Hepatocyte (in vitro differentiated cells): ENCODE measurements around the gene NRF1. TPM values are rescaled to one million over a fixed set of nuclear protein-coding genes. Genes with fewer than 3 reads are reported as not detected.

Experiments
- DNase-seq: peaks from one replicate; pipeline ENCODE4 v3.0.0-alpha.2; 2016; ENCODE audit warnings: low spot score
- H2AFZ ChIP-seq: fragments of 200-600 bp; sonication (generic); 2 replicates; pipeline ENCODE4 v1.6.0; 2016; ENCODE audit warnings: antibody characterized with exemption, mild to moderate bottlenecking
- H3K27ac ChIP-seq: fragments of 200-600 bp; sonication (generic); 2 replicates; pipeline ENCODE4 v1.5.1; 2016; ENCODE audit warnings: mild to moderate bottlenecking
- H3K27me3 ChIP-seq: fragments of 200-600 bp; sonication (generic); 2 replicates; pipeline ENCODE4 v1.6.1; 2016
- H3K36me3 ChIP-seq: fragments of 200-600 bp; sonication (generic); replicated peaks from 2 replicates; pipeline ENCODE4 v1.5.1; 2016; ENCODE audit warnings: low read depth; ENCODE audit not compliant: insufficient read depth
- H3K4me1 ChIP-seq: fragments of 200-600 bp; sonication (generic); 2 replicates; pipeline ENCODE4 v1.5.1; 2016; ENCODE audit warnings: mild to moderate bottlenecking, moderate library complexity; ENCODE audit not compliant: insufficient read depth
- H3K4me2 ChIP-seq: fragments of 200-600 bp; sonication (generic); 2 replicates; pipeline ENCODE4 v1.6.0; 2016
- H3K4me3 ChIP-seq: fragments of 200-600 bp; sonication (generic); 2 replicates; pipeline ENCODE4 v1.5.1; 2016; ENCODE audit warnings: mild to moderate bottlenecking
- H3K79me2 ChIP-seq: fragments of 200-600 bp; sonication (generic); 2 replicates; pipeline ENCODE4 v1.6.0; 2017; ENCODE audit warnings: mild to moderate bottlenecking
- H3K9me2 ChIP-seq: fragments of 200-600 bp; sonication (generic); replicated peaks from 2 replicates; pipeline ENCODE4 v1.6.0; 2017; ENCODE audit warnings: mild to moderate bottlenecking; ENCODE audit not compliant: insufficient read depth
- H3K9me3 ChIP-seq: fragments of 200-600 bp; sonication (generic); 2 replicates; pipeline ENCODE4 v1.5.1; 2016; ENCODE audit warnings: low read depth, mild to moderate bottlenecking
- H4K20me1 ChIP-seq: fragments of 200-600 bp; sonication (generic); 2 replicates; pipeline ENCODE4 v1.6.0; 2016; ENCODE audit warnings: mild to moderate bottlenecking; ENCODE audit not compliant: insufficient read depth, poor library complexity, severe bottlenecking
- EZH2 ChIP-seq: fragments of 200-600 bp; sonication (generic); IDR thresholded peaks from 2 replicates; pipeline ENCODE4 v1.6.1; 2016; ENCODE audit warnings: antibody characterized with exemption, mild to moderate bottlenecking, borderline replicate concordance
- EZH2phosphoT487 ChIP-seq: fragments of 200-600 bp; sonication (generic); IDR thresholded peaks from one replicate; pipeline ENCODE4 v1.6.1; 2018; ENCODE audit warnings: antibody characterized with exemption, mild to moderate bottlenecking, low read depth, moderate library complexity; ENCODE audit not compliant: unreplicated experiment, severe bottlenecking
- WGBS: methylation state at CpG from one replicate; pipeline ENCODE4 v1.1.6; 2016; ENCODE audit warnings: low lambda C conversion rate; ENCODE audit errors: missing lambda C conversion rate; 5-methylcytosine and 5-hydroxymethylcytosine counted together
- polyA plus RNA-seq: library from polyadenylated mRNA; unstranded; fragments of >200 nt; fragmentation: Nextera tagmentation; extraction: Ambion mirVana; gene quantifications from 2 replicates; pipeline ENCODE4 v1.2.1, GENCODE V29; 2016
- total RNA-seq: library from RNA; depleted of rRNA; stranded (reverse); fragments of >200 nt; gene quantifications from 2 replicates; pipeline ENCODE4 v1.2.3, GENCODE V29; 2014
- TF ChIP-seq, protein P1 (sequence below): fragments of 200-600 bp; sonication (generic); IDR thresholded peaks from 2 replicates; pipeline ENCODE4 v1.5.1; 2016; ENCODE audit warnings: antibody characterized with exemption, mild to moderate bottlenecking; ENCODE audit not compliant: poor library complexity

The NRF1 gene
- total and polyA plus RNA-seq, 2 experiments from 2014 or later = 11.2 to 12.0 TPM

DNA sequence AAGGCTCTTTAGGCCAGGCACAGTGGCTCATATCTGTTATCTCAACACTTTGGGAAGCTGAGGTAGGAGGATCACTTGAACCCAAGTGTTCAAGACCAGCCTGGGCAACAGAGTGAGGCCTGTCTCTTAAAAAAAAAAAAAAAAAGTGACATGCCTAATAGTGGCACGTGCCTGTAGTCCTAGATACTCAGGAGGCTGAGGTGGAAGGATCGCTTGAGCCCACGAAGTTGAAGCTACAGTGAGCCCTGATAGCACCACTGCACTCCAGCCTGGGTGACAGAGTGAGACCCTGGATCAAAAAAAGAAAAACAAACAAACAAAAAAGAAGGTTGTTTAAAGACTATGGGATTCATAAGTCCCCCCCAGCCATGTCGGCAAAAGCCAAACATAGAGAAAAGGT, 42.2 kb upstream of the NRF1 start:
- TF ChIP-seq EZH2 = no peak
- TF ChIP-seq, protein P1, sequence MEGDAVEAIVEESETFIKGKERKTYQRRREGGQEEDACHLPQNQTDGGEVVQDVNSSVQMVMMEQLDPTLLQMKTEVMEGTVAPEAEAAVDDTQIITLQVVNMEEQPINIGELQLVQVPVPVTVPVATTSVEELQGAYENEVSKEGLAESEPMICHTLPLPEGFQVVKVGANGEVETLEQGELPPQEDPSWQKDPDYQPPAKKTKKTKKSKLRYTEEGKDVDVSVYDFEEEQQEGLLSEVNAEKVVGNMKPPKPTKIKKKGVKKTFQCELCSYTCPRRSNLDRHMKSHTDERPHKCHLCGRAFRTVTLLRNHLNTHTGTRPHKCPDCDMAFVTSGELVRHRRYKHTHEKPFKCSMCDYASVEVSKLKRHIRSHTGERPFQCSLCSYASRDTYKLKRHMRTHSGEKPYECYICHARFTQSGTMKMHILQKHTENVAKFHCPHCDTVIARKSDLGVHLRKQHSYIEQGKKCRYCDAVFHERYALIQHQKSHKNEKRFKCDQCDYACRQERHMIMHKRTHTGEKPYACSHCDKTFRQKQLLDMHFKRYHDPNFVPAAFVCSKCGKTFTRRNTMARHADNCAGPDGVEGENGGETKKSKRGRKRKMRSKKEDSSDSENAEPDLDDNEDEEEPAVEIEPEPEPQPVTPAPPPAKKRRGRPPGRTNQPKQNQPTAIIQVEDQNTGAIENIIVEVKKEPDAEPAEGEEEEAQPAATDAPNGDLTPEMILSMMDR = no peak
- no peak for TF ChIP-seq EZH2phosphoT487
- H3K4me2 ChIP-seq = peak overlapping the region; percentile 54
- no peaks in the 10 kb centered on the region for H3K4me1 ChIP-seq
- H3K79me2 ChIP-seq = no peaks in the 10 kb centered on the region
- H3K27ac ChIP-seq = peak overlapping the region; percentile 80
- no peak overlapping the region for H2AFZ ChIP-seq
- 48% methylated on average over 4 of the region's 4 CpGs for WGBS
- H4K20me1 ChIP-seq = no peaks in the 10 kb centered on the region
- no peaks in the 10 kb centered on the region for H3K36me3 ChIP-seq
- no peak for DNase-seq
- peaks cover under 1% of the 10 kb centered on the region for H3K27me3 ChIP-seq
- H3K9me3 ChIP-seq = no peaks in the 10 kb centered on the region
- H3K9me2 ChIP-seq = no peaks in the 10 kb centered on the region
- no peak overlapping the region for H3K4me3 ChIP-seq

DNA sequence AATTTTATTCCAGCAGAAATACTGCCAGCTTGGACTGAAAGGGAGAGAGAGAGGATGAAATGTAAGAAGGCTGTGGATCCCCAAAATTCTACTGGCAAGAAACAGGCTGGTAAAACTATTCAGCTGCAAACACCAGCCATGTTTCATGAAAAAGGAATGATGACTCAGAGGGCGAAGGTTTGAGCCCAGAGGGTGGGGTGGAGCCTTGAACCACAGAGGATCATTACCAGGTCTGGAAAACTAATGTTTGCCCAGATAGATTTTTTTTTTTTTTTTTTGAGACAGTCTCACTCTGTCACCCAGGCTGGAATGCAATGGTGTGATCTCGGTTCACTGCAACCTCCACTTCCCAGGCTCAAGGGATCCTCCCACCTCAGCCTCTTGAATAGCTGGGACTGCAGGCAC, 41.7 kb upstream of the NRF1 start:
- Histone ChIP-seq H2AFZ (no peak overlapping the region), H3K4me1 (no peaks in the 10 kb centered on the region), H3K79me2 (no peaks in the 10 kb centered on the region), H3K4me3 (no peak overlapping the region), H4K20me1 (no peaks in the 10 kb centered on the region), H3K36me3 (no peaks in the 10 kb centered on the region), H3K4me2 (peak overlapping the region; percentile 54), H3K9me3 (no peaks in the 10 kb centered on the region), H3K27me3 (no peaks in the 10 kb centered on the region), H3K9me2 (no peaks in the 10 kb centered on the region), H3K27ac (peak overlapping the region; percentile 80)
- peak; percentile 75 for DNase-seq
- 43% methylated on average over 2 of the region's 2 CpGs for WGBS
- TF ChIP-seq EZH2 = no peak
- TF ChIP-seq, protein P1 = no peak
- TF ChIP-seq EZH2phosphoT487 = no peak

DNA sequence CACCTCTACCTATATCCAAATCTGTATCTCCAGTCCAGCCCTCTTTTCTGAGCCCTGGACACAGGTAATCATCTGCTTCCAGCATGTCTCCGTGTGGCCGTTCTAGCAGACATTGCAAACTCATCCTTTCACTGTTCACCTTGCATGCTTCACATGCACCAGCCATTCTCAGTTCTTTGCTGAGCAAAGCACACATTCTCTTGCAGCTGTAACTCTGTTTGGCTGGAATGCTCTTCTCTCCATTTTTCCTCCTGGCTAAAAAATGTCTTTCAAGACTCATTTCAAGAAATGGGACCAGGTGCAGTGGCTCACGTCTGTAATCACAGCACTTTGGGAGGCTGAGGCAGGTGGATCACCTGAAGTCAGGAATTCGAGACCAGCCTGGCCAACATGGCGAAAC, 40.3 kb upstream of the NRF1 start:
- H3K9me3 ChIP-seq = no peaks in the 10 kb centered on the region
- 92% methylated on average over 5 of the region's 5 CpGs for WGBS
- no peak overlapping the region for H3K4me2 ChIP-seq
- TF ChIP-seq EZH2 (no peak), EZH2phosphoT487 (no peak)
- TF ChIP-seq, protein P1 = no peak
- H3K27me3 ChIP-seq = no peaks in the 10 kb centered on the region
- no peaks in the 10 kb centered on the region for H3K9me2 ChIP-seq
- H3K79me2 ChIP-seq = no peaks in the 10 kb centered on the region
- H3K4me3 ChIP-seq = no peak overlapping the region
- H4K20me1 ChIP-seq = no peaks in the 10 kb centered on the region
- no peaks in the 10 kb centered on the region for H3K36me3 ChIP-seq
- no peak for DNase-seq
- H3K27ac ChIP-seq = no peak overlapping the region
- no peaks in the 10 kb centered on the region for H3K4me1 ChIP-seq
- no peak overlapping the region for H2AFZ ChIP-seq

DNA sequence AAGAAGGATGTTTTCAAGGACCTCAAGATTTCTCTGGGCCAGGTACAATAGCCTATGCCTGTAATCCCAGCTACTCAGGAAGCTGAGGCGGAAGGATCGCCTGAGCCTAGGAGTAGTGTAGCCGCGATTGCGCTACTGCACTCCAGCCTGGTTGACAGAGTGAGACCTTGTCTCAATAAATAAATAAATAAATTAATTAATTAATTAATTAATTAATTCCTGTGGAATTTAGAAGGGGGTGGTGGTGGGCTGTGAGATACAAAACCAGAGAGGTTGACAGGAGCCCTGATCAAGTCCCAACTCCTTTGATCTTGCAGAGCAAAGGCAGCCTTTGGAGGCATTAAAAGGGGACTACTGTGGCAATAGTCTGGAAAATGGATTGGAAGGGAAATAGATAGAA, 39.3 kb upstream of the NRF1 start:
- H3K4me1 ChIP-seq = no peaks in the 10 kb centered on the region
- no peaks in the 10 kb centered on the region for H3K79me2 ChIP-seq
- H3K27me3 ChIP-seq = no peaks in the 10 kb centered on the region
- no peaks in the 10 kb centered on the region for H4K20me1 ChIP-seq
- no peaks in the 10 kb centered on the region for H3K9me3 ChIP-seq
- TF ChIP-seq, protein P1 = no peak
- TF ChIP-seq EZH2 = no peak
- no peak for TF ChIP-seq EZH2phosphoT487
- H3K36me3 ChIP-seq = no peaks in the 10 kb centered on the region
- H2AFZ ChIP-seq = no peak overlapping the region
- H3K4me3 ChIP-seq = no peak overlapping the region
- H3K9me2 ChIP-seq = no peaks in the 10 kb centered on the region
- WGBS = 96% methylated on average over 5 of the region's 5 CpGs
- H3K4me2 ChIP-seq = no peak overlapping the region
- H3K27ac ChIP-seq = no peak overlapping the region
- no peak for DNase-seq
